ENCODE data around the gene TBXAS1.

Gene TBXAS1

GRCh38 chr7:139857791-139858190 is 28.7 kb downstream of the TBXAS1 start:
- no peak for DNase-seq

DNA sequence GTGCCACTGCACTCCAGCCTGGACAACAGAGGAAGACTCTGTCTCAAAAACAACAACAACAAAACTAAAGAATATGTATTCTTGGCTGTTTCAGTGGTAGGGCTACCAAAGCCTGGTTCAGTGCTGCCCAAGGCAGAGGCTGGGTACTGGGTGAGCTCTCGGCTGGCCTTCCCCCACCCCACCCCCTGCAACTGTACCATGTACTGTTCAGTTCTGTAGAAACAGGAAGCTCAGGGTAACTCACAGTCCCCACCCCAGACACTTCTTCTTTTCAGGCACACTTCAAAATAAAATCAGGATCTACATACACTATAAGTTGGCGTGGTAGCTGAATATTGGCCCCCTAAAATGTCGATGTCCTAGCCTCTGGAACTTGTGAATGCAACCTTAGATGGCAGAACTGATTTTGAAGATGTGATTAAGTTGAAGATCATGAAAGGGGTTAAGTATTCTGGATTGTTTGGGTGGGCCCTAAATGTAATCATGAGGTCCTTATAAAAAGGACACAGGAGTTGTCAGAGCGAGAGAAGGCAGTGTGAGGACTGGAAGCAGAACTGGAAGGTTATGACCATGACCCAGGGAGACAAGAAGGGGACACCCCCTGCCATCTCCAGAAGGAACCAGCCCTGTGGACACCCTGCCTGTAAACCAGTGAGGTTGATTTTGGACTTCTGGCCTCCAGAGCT is 31.2 kb downstream of the TBXAS1 start:
- no peak for DNase-seq

- DNase-seq = no peak
Observed at GRCh38 chr7:139861803-139862202, 32.7 kb downstream of the TBXAS1 start.

DNA sequence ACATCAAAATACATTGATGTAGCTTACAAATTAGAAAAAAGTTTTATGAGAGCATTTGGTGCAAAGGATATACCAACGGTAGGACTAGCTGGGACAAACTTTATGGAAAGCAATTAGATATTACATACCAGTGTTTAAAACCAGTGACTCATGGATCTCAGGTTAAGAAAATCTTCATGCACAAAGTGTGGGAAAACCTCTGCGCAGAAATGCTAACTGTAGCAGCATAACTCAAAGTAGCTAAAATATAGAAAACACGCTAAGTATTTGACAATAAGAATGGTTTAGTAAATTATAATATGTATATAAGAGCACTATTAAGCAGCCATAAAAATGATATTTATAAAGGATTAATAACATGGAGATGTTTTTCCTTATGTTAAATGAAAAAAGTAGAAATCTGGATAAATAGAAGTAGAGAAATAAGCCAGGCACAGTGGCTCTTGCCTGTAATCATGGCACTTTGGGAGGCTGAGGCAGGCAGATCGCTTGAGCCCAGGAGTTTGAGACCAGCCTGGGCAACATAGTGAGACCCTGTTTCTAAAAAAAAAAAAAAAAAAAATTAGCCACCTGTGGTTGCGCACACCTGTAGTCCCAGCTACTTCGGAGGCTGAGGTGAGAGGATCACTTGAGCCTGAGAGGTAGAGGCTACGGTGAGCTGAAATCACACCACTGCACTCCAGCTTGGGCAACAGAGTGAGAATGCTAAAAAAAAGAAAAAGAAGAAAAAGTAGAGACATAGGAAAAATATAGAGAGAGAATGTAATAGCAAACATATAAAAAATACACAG is 37.2 kb downstream of the TBXAS1 start:
- DNase-seq = no peak

GRCh38 chr7:139867847-139868246 is 38.8 kb downstream of the TBXAS1 start:
- no peak for DNase-seq

- no peak for DNase-seq
Observed at GRCh38 chr7:139869886-139870285, 40.8 kb downstream of the TBXAS1 start.

- DNase-seq = no peak
Observed at GRCh38 chr7:139870380-139870779, 41.3 kb downstream of the TBXAS1 start.

GRCh38 chr7:139871331-139871730 is 42.3 kb downstream of the TBXAS1 start:
- DNase-seq = no peak

GRCh38 chr7:139871820-139872219 is 42.8 kb downstream of the TBXAS1 start:
- DNase-seq = no peak

DNA sequence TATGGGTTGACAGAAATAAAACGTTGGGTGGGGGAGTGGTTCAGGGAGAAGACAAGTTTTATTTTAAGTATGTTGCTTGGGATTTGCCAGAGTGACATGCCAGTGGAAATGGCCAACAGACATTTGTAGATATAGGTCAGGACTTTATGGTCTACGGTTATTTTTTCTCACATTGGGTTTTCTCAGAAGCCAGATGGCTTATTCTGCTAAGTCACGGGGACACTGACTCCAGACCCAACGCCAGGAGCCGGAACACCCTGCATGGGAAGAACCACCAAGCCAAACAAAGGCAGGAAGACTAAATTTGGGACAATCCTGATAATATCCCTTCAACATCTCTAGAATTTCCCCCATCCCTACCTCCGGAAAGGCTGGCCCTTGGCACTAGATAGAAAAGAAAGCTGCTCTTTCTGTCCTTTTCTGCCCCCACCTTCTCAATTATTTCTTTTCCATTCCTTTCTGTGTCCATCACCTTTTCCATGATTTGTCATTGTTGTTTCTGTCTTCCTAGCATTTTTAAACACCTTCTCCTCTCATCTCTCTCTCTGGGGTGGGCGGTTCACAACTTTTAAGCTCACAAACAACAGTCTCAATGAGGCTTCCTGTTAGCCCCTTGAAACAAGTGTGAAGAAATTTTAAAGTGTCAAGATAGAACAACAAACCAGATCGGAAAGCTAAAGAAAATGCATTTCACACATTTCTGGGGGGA is 44.7 kb downstream of the TBXAS1 start:
- no peak for DNase-seq

GRCh38 chr7:139874302-139874629 is 45.2 kb downstream of the TBXAS1 start:
- DNase-seq = no peak

DNA sequence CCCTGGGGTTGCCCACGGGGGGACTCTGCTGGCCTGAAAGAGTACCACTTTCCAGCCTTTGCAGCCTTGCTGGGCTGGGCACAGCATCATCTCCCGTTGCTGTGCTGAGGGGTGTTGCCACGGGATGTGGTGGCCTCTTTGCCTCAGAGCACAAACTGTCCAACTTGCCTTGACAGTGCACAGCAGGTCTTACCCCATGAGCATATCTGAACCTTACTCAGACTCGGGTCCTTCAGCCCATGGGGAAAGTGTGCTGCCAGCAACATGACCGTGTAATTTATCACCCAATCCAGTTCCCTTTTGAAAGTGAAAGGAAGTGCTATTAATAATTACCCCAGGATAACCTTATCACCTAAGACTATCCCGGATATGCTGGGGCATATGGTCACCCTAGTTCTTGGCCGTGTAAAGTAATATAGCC is 46.8 kb downstream of the TBXAS1 start:
- no peak for DNase-seq

DNA sequence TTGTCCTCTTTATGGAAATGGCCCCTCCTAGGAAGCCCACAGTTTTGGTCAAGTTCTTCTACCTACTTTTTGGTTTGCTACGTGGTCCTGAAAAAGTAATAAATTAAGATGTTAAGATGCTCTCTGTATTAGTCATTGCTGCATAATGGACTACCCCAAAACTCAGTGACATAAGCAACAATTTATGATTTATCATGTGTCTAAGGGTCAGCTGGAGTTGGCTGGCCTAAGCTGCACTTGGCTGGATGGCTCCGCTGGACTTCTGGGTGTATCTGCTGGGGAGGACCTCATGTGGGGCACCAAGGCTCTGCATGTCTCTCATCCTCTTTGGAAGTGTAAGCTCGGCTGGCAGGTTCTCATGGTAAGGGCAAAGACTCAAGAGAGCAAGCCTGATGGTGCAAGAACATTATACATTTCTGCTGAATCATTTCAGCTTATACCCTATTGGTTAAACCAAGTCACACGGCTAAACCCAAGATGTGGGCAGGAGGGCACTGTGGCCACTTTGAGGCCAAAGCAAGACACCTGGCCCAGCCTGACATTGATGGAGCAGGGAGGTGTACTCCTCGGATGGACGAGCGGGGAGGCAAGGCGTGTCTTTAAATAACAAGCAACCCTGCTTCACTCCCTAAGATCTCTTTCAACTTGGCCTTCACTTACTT is 47.7 kb downstream of the TBXAS1 start:
- no peak for DNase-seq

GRCh38 chr7:139883814-139884213 is 54.8 kb downstream of the TBXAS1 start:
- DNase-seq = no peak

GRCh38 chr7:139884441-139884840 is 55.4 kb downstream of the TBXAS1 start:
- DNase-seq = no peak

DNA sequence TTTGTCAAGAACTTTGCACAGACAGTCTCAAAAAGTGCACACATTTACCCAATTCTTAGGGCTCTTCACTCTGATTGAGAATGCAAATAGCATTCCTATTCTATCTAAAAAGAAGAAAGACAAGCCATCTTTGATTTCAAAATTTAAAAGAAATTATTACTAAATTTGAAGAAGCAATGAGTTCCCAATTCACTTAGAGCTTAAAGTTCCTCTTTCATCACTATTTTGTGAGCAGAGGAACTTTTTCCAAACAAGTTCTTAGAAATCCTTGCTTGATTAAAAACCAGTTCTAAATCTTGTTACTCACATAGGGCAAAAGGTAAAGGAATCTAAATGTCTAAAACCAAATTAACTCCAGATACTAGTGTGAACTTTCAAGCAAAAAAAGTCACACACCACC is 56.4 kb downstream of the TBXAS1 start:
- no peak for DNase-seq

DNA sequence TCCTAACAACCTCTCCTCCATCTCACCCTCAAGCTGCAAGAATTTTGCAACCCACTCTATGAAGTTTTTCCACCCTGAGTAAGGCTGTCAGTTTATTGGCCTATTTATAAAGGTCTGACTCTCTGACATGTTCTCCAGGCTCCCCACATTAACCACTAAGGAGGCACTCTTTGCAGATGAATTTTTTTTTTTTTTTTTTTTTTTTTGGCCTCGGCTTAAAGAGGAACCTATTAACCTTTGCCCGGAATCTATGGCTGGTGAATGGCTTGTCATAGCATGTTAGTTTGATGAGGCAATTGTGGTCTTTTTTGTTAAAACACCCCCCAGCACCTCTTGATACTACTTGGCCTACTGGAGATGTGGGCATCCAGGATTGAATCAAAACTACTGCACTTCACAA is 57.1 kb downstream of the TBXAS1 start:
- DNase-seq = no peak

DNA sequence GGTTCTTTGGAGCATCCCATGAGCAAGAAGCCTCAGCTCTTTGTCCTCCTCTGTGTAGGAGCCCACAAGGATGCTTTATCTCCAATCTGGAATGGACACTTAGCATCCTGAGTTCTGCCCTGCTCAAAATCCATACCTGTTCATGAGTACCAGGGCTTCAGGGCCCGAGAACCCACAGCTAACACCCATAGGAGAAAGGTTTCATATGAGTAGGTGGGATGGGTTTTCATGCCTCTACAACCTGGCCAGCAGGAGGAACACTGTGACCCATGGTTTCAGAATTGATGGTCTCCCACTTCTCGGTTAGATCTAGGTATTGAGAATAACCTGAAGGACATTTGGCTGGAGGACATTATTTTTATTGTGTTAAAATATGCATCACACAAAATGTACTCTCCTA is 57.8 kb downstream of the TBXAS1 start:
- no peak for DNase-seq

DNA sequence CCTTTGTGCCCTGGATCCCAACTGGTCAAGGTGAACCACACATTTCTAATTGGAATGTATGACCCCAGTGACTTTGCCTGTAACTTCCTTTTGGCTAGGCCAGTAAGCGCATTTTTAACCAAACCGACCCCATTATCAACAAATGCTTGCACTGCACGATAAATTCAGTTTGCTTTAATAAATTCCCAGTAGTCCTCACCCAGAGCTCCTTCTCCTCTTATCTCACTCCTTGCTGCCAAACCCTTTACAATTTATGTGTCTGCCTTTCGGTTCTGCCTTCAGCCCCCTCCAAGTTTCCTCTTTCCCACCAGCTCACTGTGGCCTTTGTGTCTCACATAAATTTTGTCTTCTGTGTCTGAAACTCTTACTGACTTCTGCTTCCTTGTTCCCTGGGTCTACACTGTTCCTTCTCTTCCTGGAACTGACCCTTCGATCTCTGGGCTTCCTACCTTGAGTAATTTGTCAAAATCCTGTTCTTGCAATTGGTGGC is 59.0 kb downstream of the TBXAS1 start:
- no peak for DNase-seq

DNA sequence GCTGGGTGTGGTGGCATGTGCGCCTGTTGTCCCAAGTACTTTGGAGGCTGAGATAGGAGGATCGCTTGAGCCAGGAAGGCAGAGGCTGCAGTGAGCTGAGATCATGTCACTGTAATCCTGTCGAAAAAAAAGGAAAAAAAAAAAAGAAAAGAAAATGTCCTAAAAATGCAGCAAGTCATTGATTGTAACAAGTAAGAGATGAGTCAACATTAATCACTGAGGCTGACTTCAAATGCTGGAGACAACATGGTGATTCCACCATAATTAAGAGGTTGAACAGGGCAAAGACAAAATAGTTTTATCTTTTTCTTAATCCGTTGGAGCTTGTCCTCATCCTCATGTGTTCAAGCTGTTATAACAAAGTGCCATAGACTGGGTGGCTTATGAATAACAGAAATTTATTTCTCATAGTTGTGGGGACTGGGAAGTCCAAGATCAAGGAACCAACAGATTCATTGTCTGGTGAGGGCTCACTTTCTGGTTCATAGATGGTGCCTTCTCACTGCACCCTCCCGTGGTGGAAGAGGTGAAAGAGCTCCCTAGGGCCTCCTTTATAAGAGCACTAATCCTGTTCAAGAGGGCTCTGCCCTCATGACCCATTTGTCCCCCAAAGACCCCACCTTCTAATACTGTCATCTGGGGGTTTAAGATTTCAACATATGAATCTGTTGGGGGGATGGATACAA is 60.3 kb downstream of the TBXAS1 start:
- no peak for DNase-seq

- no peak for DNase-seq
Observed at GRCh38 chr7:139893461-139893860, 64.4 kb downstream of the TBXAS1 start.

- DNase-seq = no peak
Observed at GRCh38 chr7:139893999-139894398, 64.9 kb downstream of the TBXAS1 start.

Data from activated T-cell treated with anti-CD3 and anti-CD28 coated beads for 4 hours (primary cell).